IMR-90 (cell line): Measurements from ENCODE around the gene NDUFAF5.

ENCODE experiments used
- CEBPB ChIP-seq: IDR thresholded peaks from 2 replicates; pipeline ENCODE4 v1.6.1; 2012; ENCODE audit warnings: low read depth, low read length, improper control_type of control experiment
- CHD1 ChIP-seq: IDR thresholded peaks from 2 replicates; pipeline ENCODE4 v1.6.1; 2012; ENCODE audit warnings: low read depth, low read length, improper control_type of control experiment
- MAFK ChIP-seq: IDR thresholded peaks from 2 replicates; pipeline ENCODE4 v1.6.1; 2012; ENCODE audit warnings: low read depth, low read length, improper control_type of control experiment
- MAZ ChIP-seq: IDR thresholded peaks from 2 replicates; pipeline ENCODE4 v1.6.1; 2012; ENCODE audit warnings: low read depth, mild to moderate bottlenecking, low read length, improper control_type of control experiment, moderate library complexity, borderline replicate concordance
- MXI1 ChIP-seq: IDR thresholded peaks from 2 replicates; pipeline ENCODE4 v1.6.1; 2012; ENCODE audit warnings: low read depth, mild to moderate bottlenecking, low read length, moderate library complexity, borderline replicate concordance
- NFE2L2 ChIP-seq: fragments of 150-350 bp; IDR thresholded peaks from 2 replicates; pipeline ENCODE4 v1.6.1; 2016; ENCODE audit warnings: low read depth, mild to moderate bottlenecking, low read length
- POLR2A ChIP-seq: IDR thresholded peaks from 2 replicates; pipeline ENCODE4 v1.6.1; 2012; ENCODE audit warnings: mild to moderate bottlenecking, low read depth, low read length
- RCOR1 ChIP-seq: IDR thresholded peaks from 2 replicates; pipeline ENCODE4 v1.6.1; 2012; ENCODE audit warnings: mild to moderate bottlenecking, low read length, improper control_type of control experiment; ENCODE audit not compliant: insufficient replicate concordance
- TF ChIP-seq, protein P1 (sequence below): fragments of 150-350 bp; IDR thresholded peaks from 2 replicates; pipeline ENCODE4 v1.6.1; 2017; ENCODE audit warnings: mild to moderate bottlenecking, antibody characterized with exemption, low read length, low read depth
- TF ChIP-seq, protein P2 (sequence below): conservative IDR thresholded peaks from 2 replicates; pipeline ENCODE4 v1.5.1; 2012; ENCODE audit warnings: mild to moderate bottlenecking, low read depth, low read length, improper control_type of control experiment

DNA sequence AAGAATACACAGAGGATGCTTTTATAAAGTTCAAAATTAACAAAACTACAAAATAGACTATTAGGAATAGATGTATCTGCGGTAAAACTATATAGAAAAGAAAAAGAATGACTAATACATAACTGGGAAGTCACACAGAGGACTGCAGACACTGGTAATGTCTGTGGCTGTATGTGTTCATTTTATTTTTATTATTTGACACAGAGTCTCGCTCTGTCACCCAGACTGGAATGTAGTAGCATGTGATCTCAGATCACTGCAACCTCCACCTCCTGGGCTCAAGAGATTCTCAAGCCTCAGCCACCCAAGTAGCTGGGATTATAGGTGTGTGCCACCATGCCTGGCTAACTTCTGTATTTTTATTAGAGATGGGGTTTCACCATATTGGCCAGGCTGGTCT is 39.0 kb upstream of the NDUFAF5 start:
- TF ChIP-seq, protein P1, sequence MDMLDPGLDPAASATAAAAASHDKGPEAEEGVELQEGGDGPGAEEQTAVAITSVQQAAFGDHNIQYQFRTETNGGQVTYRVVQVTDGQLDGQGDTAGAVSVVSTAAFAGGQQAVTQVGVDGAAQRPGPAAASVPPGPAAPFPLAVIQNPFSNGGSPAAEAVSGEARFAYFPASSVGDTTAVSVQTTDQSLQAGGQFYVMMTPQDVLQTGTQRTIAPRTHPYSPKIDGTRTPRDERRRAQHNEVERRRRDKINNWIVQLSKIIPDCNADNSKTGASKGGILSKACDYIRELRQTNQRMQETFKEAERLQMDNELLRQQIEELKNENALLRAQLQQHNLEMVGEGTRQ, result no peak
- TF ChIP-seq, protein P2, sequence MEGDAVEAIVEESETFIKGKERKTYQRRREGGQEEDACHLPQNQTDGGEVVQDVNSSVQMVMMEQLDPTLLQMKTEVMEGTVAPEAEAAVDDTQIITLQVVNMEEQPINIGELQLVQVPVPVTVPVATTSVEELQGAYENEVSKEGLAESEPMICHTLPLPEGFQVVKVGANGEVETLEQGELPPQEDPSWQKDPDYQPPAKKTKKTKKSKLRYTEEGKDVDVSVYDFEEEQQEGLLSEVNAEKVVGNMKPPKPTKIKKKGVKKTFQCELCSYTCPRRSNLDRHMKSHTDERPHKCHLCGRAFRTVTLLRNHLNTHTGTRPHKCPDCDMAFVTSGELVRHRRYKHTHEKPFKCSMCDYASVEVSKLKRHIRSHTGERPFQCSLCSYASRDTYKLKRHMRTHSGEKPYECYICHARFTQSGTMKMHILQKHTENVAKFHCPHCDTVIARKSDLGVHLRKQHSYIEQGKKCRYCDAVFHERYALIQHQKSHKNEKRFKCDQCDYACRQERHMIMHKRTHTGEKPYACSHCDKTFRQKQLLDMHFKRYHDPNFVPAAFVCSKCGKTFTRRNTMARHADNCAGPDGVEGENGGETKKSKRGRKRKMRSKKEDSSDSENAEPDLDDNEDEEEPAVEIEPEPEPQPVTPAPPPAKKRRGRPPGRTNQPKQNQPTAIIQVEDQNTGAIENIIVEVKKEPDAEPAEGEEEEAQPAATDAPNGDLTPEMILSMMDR, result no peak
- TF ChIP-seq POLR2A (no peak), MXI1 (no peak), CEBPB (no peak), RCOR1 (no peak), MAFK (no peak), NFE2L2 (no peak), CHD1 (no peak), MAZ (no peak)
